RWPE2 (cell line): ENCODE results near the gene ABCB6.
A peak's percentile ranks its signal among the peaks of the same experiment; 100 is the strongest.

Experiments
- ATAC-seq: fragments of 200-7000 bp; cut with Tn5 transposase; 3 replicates; pipeline ENCODE4 v1.9.1; 2021; ENCODE audit warnings: low read depth
- DNase-seq: peaks from one replicate; pipeline ENCODE4 v3.0.0-alpha.2; 2020; ENCODE audit warnings: low spot score
- H3K27ac ChIP-seq: fragments of 450-650 bp; 2 replicates; pipeline ENCODE4 v1.5.1; 2017; ENCODE audit warnings: mild to moderate bottlenecking; ENCODE audit not compliant: poor library complexity, severe bottlenecking
- H3K27me3 ChIP-seq: fragments of 250-450 bp; sonication (Bioruptor Pico); 2 replicates; pipeline ENCODE4 v1.5.1; 2021; ENCODE audit warnings: mild to moderate bottlenecking, moderate library complexity; ENCODE audit not compliant: insufficient read depth, poor library complexity, severe bottlenecking
- H3K36me3 ChIP-seq: fragments of 250-450 bp; sonication (Bioruptor Pico); 2 replicates; pipeline ENCODE4 v1.5.1; 2020; ENCODE audit warnings: low read depth, mild to moderate bottlenecking, moderate library complexity
- H3K4me1 ChIP-seq: fragments of 250-450 bp; sonication (Bioruptor Pico); 2 replicates; pipeline ENCODE4 v1.5.1; 2021; ENCODE audit warnings: mild to moderate bottlenecking, moderate library complexity; ENCODE audit not compliant: insufficient read depth, poor library complexity, severe bottlenecking
- H3K4me3 ChIP-seq: fragments of 250-450 bp; sonication (Bioruptor Pico); 2 replicates; pipeline ENCODE4 v1.5.1; 2021; ENCODE audit warnings: mild to moderate bottlenecking, moderate library complexity; ENCODE audit not compliant: severe bottlenecking
- H3K9me3 ChIP-seq: fragments of 250-450 bp; sonication (Bioruptor Pico); 2 replicates; pipeline ENCODE4 v1.5.1; 2021; ENCODE audit warnings: mild to moderate bottlenecking, moderate library complexity; ENCODE audit not compliant: severe bottlenecking
- TF ChIP-seq, protein P1 (sequence below): fragments of 450-650 bp; IDR thresholded peaks from one replicate; pipeline ENCODE4 v1.5.1; 2017; ENCODE audit warnings: mild to moderate bottlenecking, moderate library complexity; ENCODE audit not compliant: poor library complexity, severe bottlenecking

The ABCB6 gene

DNA sequence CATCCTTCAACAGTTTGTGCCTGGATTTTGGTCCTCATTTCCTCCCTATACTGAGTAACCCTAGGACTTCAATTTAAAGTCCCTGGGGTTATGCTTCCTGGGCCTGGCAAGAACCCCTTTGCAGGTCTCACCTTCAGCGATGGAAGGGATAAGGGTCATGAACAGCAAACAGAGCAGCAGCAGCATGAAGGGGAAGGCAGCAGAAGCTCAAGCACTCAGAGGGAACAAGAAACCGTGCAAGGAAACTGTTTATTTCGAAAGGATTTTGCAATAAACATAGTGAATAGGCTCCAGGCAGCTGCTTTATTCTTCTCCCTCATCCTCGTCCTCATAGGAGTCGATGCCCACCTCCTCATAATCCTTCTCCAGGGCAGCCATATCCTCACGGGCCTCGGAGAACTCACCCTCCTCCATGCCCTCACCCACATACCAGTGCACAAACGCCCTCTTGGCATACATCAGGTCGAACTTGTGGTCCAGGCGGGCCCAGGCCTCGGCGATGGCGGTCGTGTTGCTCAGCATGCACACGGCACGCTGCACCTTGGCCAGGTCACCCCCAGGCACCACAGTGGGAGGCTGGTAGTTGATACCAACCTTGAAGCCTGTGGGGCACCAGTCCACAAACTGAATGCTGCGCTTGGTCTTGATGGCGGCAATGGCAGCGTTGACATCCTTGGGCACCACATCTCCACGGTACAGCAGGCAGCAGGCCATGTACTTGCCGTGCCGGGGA, 31.5 kb upstream of the ABCB6 start:
- no peak for DNase-seq
- Histone ChIP-seq H3K4me3 (no peak overlapping the region), H3K27me3 (no peaks in the 10 kb centered on the region), H3K27ac (peak overlapping the region; percentile 97), H3K36me3 (peaks cover 48% of the 10 kb centered on the region), H3K4me1 (peaks cover 43% of the 10 kb centered on the region), H3K9me3 (no peaks in the 10 kb centered on the region)
- TF ChIP-seq, protein P1, sequence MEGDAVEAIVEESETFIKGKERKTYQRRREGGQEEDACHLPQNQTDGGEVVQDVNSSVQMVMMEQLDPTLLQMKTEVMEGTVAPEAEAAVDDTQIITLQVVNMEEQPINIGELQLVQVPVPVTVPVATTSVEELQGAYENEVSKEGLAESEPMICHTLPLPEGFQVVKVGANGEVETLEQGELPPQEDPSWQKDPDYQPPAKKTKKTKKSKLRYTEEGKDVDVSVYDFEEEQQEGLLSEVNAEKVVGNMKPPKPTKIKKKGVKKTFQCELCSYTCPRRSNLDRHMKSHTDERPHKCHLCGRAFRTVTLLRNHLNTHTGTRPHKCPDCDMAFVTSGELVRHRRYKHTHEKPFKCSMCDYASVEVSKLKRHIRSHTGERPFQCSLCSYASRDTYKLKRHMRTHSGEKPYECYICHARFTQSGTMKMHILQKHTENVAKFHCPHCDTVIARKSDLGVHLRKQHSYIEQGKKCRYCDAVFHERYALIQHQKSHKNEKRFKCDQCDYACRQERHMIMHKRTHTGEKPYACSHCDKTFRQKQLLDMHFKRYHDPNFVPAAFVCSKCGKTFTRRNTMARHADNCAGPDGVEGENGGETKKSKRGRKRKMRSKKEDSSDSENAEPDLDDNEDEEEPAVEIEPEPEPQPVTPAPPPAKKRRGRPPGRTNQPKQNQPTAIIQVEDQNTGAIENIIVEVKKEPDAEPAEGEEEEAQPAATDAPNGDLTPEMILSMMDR = no peak
- no peak for ATAC-seq

DNA sequence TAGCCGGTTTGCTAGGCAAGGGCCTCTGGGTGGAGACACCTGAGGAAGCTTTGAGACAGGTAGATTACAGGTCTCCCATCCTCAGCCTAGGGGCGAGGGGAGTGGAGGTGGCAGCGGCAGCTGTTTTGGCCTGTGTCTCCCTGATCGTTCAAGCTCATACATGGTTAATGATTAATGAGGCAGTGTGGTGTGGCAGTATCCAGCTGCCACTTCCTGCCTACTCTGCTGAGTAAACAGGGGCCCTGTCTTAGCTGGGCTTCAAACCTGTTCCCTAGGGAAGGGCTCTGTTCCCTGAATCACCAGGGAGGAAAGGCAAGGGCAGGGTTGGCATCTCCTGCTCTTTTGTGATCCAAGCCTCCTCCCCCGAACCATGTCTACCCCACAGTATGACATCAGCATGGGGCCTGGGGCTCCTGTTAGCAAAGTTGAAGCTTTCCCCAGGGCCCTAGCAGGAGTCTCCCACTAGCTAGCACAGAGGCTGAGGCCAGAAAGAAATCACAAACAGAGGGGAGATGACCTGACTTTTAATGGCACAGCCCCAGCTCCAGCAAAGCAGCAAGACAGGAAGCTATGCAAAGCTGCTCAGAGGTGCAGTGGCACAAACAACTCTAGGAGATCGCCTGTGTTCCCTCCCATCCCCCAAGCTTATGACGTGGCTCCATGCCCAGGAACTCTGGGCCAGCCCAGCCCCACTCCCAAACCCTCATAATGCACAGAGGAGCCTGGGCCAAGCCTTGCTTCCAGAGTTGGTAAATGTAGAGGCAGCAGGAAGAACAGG, 30.6 kb upstream of the ABCB6 start:
- peaks cover 47% of the 10 kb centered on the region for H3K4me1 ChIP-seq
- peak overlapping the region; percentile 97 for H3K27ac ChIP-seq
- H3K27me3 ChIP-seq = no peaks in the 10 kb centered on the region
- no peaks in the 10 kb centered on the region for H3K9me3 ChIP-seq
- DNase-seq (peak; percentile 91), ATAC-seq (peak; percentile 73)
- no peak overlapping the region for H3K4me3 ChIP-seq
- H3K36me3 ChIP-seq = peaks cover 48% of the 10 kb centered on the region
- TF ChIP-seq, protein P1 = peak; percentile 5

DNA sequence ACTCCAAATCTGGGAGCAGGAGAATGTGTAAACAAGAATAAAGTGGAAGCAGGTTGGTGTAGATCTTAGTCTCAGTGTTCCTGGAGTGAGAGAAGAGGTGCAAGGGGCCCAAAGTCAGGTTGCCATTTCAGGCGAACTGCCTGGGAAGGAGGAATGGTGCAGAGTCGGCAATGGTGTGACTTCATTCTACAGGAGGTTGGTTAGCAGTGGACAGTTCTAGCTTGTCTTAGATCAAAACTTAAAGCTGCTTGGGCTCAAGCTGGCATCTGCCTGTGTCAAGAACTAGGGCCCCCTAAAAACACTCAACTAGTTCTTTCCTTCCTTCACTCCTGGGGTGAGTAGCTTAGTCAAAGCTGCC, 30.1 kb upstream of the ABCB6 start:
- no peak for ATAC-seq
- Histone ChIP-seq H3K4me1 (peaks cover 47% of the 10 kb centered on the region), H3K4me3 (no peak overlapping the region), H3K27me3 (no peaks in the 10 kb centered on the region), H3K27ac (peak overlapping the region; percentile 97), H3K36me3 (peaks cover 48% of the 10 kb centered on the region), H3K9me3 (no peaks in the 10 kb centered on the region)
- DNase-seq = no peak
- TF ChIP-seq, protein P1 = no peak

DNA sequence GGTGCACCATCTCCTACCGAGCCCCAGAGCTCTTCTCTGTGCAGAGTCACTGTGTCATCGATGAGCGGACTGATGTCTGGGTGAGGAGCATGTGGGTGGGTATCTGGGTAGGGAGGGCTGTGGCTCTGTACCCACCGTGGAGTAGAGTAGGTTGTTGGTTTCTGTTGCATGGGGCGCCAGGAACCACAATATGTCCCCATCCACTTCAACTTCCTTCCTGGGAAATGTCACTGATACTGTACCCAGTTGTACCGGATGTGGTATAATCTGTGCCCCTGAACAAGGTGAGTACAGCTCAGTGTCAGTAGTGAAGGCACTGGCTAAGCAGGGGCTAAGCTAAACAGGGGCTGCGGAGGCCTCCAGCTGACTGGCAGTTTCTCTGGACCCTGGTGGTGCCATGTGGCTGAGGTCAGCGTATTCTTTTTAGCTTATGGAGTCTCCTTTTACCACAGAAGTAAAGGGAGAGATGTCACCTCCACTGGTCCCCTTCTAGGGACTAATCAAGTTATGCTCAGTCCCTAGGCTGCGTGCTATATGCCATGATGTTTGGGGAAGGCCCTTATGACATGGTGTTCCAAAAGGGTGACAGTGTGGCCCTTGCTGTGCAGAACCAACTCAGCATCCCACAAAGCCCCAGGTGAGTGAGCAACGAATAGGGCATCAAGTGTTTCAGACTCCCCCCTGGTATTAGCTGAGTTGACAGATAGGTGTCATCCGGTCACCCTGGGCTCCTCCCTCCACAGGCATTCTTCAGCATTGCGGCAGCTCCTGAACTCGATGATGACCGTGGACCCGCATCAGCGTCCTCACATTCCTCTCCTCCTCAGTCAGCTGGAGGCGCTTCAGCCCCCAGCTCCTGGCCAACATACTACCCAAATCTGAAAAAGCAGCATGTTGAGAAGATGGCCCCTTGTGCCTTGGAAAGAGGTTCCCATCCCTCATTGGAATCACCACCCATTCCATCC, 29.2 kb upstream of the ABCB6 start:
- H3K27me3 ChIP-seq = no peaks in the 10 kb centered on the region
- H3K27ac ChIP-seq = peak overlapping the region; percentile 97
- TF ChIP-seq, protein P1 = no peak
- peaks cover 48% of the 10 kb centered on the region for H3K36me3 ChIP-seq
- no peak for DNase-seq
- ATAC-seq = no peak
- H3K4me3 ChIP-seq = no peak overlapping the region
- H3K4me1 ChIP-seq = peaks cover 47% of the 10 kb centered on the region
- no peaks in the 10 kb centered on the region for H3K9me3 ChIP-seq
